Progenitor cell of endocrine pancreas (in vitro differentiated cells): ENCODE data around the gene CTNNA1. TPM values are rescaled to one million over a fixed set of nuclear protein-coding genes. Genes with fewer than 3 reads are reported as not detected.

Experiments
- DNase-seq: peaks from one replicate; pipeline ENCODE4 v3.0.0; 2021; ENCODE audit warnings: low spot score; ENCODE audit not compliant: unreplicated experiment
- H3K27ac Mint-ChIP-seq: 2 replicates; pipeline ENCODE4 v1.8.0; 2021; ENCODE audit warnings: mild to moderate bottlenecking, moderate library complexity, mixed read lengths
- H3K27me3 Mint-ChIP-seq: 2 replicates; pipeline ENCODE4 v1.8.0; 2021; ENCODE audit warnings: mixed read lengths
- H3K36me3 Mint-ChIP-seq: 2 replicates; pipeline ENCODE4 v1.8.0; 2022; ENCODE audit warnings: mixed read lengths; ENCODE audit not compliant: insufficient read depth
- H3K4me1 Mint-ChIP-seq: 2 replicates; pipeline ENCODE4 v1.8.0; 2021; ENCODE audit warnings: low read depth, mixed read lengths
- H3K4me3 Mint-ChIP-seq: 2 replicates; pipeline ENCODE4 v1.8.0; 2021; ENCODE audit warnings: low read depth, mild to moderate bottlenecking, moderate library complexity, mixed read lengths
- H3K9me3 Mint-ChIP-seq: 2 replicates; pipeline ENCODE4 v1.8.0; 2021; ENCODE audit warnings: low read depth, mixed read lengths
- CTCF ChIP-seq: fragments of 200-600 bp; sonication (generic); IDR thresholded peaks from one replicate; pipeline ENCODE4 v1.5.0; 2021; ENCODE audit warnings: antibody characterized with exemption, mild to moderate bottlenecking; ENCODE audit not compliant: unreplicated experiment
- total RNA-seq: library from RNA; stranded (reverse); gene quantifications from 2 replicates; pipeline ENCODE4 v1.2.1, GENCODE V29; 2021

Gene CTNNA1
- total RNA-seq, 1 donor from 2014 or later = 394 TPM

- no peak for DNase-seq
- no peak for TF ChIP-seq CTCF
- Mint-ChIP-seq H3K4me3 (no peak overlapping the region), H3K27ac (no peak overlapping the region), H3K27me3 (no peaks in the 10 kb centered on the region), H3K36me3 (peaks cover 6% of the 10 kb centered on the region), H3K9me3 (no peaks in the 10 kb centered on the region), H3K4me1 (peaks cover 15% of the 10 kb centered on the region)
Measured at GRCh38 chr5:138942861-138943260, 189.6 kb downstream of the CTNNA1 start.

- no peak for TF ChIP-seq CTCF
- H3K27me3 Mint-ChIP-seq = no peaks in the 10 kb centered on the region
- peaks cover 5% of the 10 kb centered on the region for H3K36me3 Mint-ChIP-seq
- DNase-seq = no peak
- H3K4me1 Mint-ChIP-seq = peaks cover 16% of the 10 kb centered on the region
- H3K27ac Mint-ChIP-seq = no peak overlapping the region
- H3K4me3 Mint-ChIP-seq = no peak overlapping the region
- no peaks in the 10 kb centered on the region for H3K9me3 Mint-ChIP-seq
Measured at GRCh38 chr5:138943599-138944173, 190.5 kb downstream of the CTNNA1 start.

- Mint-ChIP-seq H3K9me3 (no peaks in the 10 kb centered on the region), H3K4me3 (no peak overlapping the region), H3K4me1 (peaks cover 18% of the 10 kb centered on the region), H3K36me3 (peaks cover 4% of the 10 kb centered on the region), H3K27me3 (no peaks in the 10 kb centered on the region), H3K27ac (no peak overlapping the region)
- TF ChIP-seq CTCF = no peak
- DNase-seq = no peak
Measured at GRCh38 chr5:138944527-138945322, 191.5 kb downstream of the CTNNA1 start.

GRCh38 chr5:138945421-138946240, 192.4 kb downstream of the CTNNA1 start:
- TF ChIP-seq CTCF = no peak
- Mint-ChIP-seq H3K4me3 (no peak overlapping the region), H3K4me1 (peaks cover 18% of the 10 kb centered on the region), H3K27me3 (no peaks in the 10 kb centered on the region), H3K36me3 (peaks cover 4% of the 10 kb centered on the region), H3K27ac (peak overlapping the region; percentile 42), H3K9me3 (no peaks in the 10 kb centered on the region)
- no peak for DNase-seq

- peaks cover 1% of the 10 kb centered on the region for H3K36me3 Mint-ChIP-seq
- H3K9me3 Mint-ChIP-seq = no peaks in the 10 kb centered on the region
- peaks cover 18% of the 10 kb centered on the region for H3K4me1 Mint-ChIP-seq
- no peak overlapping the region for H3K4me3 Mint-ChIP-seq
- no peak for TF ChIP-seq CTCF
- H3K27me3 Mint-ChIP-seq = no peaks in the 10 kb centered on the region
- peak; percentile 47 for DNase-seq
- H3K27ac Mint-ChIP-seq = no peak overlapping the region
Measured at GRCh38 chr5:138946241-138946623, 193.0 kb downstream of the CTNNA1 start.
